ENCODE results near the gene COLEC12. TPM values are rescaled to one million over a fixed set of nuclear protein-coding genes. Genes with fewer than 3 reads are reported as not detected.

COLEC12 gene
- total and polyA plus RNA-seq, 9 donors, result 0.78 to 20.7 (median 5.9) TPM

GRCh38 chr18:346600-346999 is 153.9 kb downstream of the COLEC12 start:
- intact Hi-C loops (cut with DNase I), result no loop called here
- Histone ChIP-seq H3K9me3 (no peaks in the 10 kb centered on the region), H3K4me3 (no peak overlapping the region), H3K27ac (no peak overlapping the region), H3K27me3 (no peaks in the 10 kb centered on the region), H3K36me3 (no peaks in the 10 kb centered on the region), H3K4me1 (ENCODE audit: insufficient read depth) (no peaks in the 10 kb centered on the region)
- TF ChIP-seq, protein P1, sequence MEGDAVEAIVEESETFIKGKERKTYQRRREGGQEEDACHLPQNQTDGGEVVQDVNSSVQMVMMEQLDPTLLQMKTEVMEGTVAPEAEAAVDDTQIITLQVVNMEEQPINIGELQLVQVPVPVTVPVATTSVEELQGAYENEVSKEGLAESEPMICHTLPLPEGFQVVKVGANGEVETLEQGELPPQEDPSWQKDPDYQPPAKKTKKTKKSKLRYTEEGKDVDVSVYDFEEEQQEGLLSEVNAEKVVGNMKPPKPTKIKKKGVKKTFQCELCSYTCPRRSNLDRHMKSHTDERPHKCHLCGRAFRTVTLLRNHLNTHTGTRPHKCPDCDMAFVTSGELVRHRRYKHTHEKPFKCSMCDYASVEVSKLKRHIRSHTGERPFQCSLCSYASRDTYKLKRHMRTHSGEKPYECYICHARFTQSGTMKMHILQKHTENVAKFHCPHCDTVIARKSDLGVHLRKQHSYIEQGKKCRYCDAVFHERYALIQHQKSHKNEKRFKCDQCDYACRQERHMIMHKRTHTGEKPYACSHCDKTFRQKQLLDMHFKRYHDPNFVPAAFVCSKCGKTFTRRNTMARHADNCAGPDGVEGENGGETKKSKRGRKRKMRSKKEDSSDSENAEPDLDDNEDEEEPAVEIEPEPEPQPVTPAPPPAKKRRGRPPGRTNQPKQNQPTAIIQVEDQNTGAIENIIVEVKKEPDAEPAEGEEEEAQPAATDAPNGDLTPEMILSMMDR (IDR thresholded peaks at IDR 0.05), result no peak
- TF ChIP-seq EP300 (IDR thresholded peaks at IDR 0.05) (no peak), POLR2A (IDR thresholded peaks at IDR 0.05) (no peak)
- no peak for DNase-seq
- WGBS, 3 donors, result 83 to 93% (median 92%) methylated on average over 10 of the region's 10 CpGs

- Histone ChIP-seq H3K4me1 (ENCODE audit: insufficient read depth) (peaks cover 2% of the 10 kb centered on the region), H3K9me3 (no peaks in the 10 kb centered on the region), H3K36me3 (no peaks in the 10 kb centered on the region), H3K27ac (no peak overlapping the region), H3K27me3 (no peaks in the 10 kb centered on the region), H3K4me3 (no peak overlapping the region)
- 15 to 17% (median 17%) methylated on average over 3 of the region's 3 CpGs for WGBS, 3 donors
- TF ChIP-seq EP300 (IDR thresholded peaks at IDR 0.05) (no peak), POLR2A (IDR thresholded peaks at IDR 0.05) (no peak)
- TF ChIP-seq, protein P1 (IDR thresholded peaks at IDR 0.05), result no peak
- peak in 1 of 5 donors; percentile 15 for DNase-seq
- intact Hi-C loops (cut with DNase I), result no loop called here
Measured at GRCh38 chr18:341102-341501, 159.4 kb downstream of the COLEC12 start.

DNA sequence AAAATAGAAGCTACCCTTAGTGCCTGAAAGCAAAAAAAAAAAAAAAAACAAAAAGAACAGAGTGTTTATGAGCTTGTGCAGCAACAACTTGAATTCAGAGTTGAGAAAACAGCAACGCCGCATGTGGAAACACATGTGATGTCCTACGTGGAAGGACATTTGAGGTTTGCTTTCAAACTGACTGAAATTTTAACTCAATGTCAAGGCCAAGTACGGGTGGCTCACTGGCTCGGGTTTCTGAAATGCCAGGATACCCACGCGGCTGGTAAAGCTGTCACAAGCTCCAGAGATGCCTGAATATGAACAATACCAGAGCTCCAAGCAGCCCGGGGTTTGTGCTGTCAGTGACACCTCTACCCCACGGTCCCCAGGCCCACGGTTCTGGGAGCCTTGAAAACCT is 160.5 kb downstream of the COLEC12 start:
- WGBS, 3 donors, result 65 to 72% (median 66%) methylated on average over 10 of the region's 10 CpGs
- no peak for DNase-seq
- Histone ChIP-seq H3K9me3 (no peaks in the 10 kb centered on the region), H3K4me1 (ENCODE audit: insufficient read depth) (peaks cover 2% of the 10 kb centered on the region), H3K27me3 (no peaks in the 10 kb centered on the region), H3K36me3 (no peaks in the 10 kb centered on the region), H3K4me3 (no peak overlapping the region), H3K27ac (no peak overlapping the region)
- intact Hi-C loops (cut with DNase I), result no loop called here
- TF ChIP-seq POLR2A (IDR thresholded peaks at IDR 0.05) (no peak), EP300 (IDR thresholded peaks at IDR 0.05) (no peak)
- TF ChIP-seq, protein P1 (IDR thresholded peaks at IDR 0.05), result no peak

DNA sequence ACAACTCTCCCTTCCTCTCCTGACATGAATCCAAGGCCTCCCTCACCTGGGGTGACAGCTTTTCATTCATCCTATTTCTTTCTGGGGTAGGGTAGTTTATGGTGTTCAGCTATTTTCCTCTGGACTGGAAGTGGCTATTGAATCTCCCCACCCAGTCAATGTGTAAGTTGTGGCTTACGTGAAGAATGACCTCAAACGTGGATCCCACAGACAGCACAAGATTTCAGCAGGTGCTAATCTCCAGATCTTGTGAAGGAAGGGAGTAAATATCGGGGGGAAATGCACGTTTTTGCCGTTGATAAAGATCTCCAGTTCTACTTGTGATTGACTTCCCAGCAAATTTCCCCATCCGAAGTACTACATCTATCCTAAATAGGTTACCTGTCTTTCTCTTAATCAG is 161.3 kb downstream of the COLEC12 start:
- H3K36me3 ChIP-seq, result no peaks in the 10 kb centered on the region
- intact Hi-C loops (cut with DNase I), result no loop called here
- no peak overlapping the region for H3K27ac ChIP-seq
- H3K27me3 ChIP-seq, result no peaks in the 10 kb centered on the region
- no peaks in the 10 kb centered on the region for H3K9me3 ChIP-seq
- DNase-seq, result no peak
- WGBS, 3 donors, result 88 to 92% (median 91%) methylated on average over 6 of the region's 6 CpGs
- H3K4me1 ChIP-seq (ENCODE audit: insufficient read depth), result peaks cover 2% of the 10 kb centered on the region
- no peak overlapping the region for H3K4me3 ChIP-seq
- TF ChIP-seq POLR2A (IDR thresholded peaks at IDR 0.05), result no peak
- TF ChIP-seq, protein P1 (IDR thresholded peaks at IDR 0.05), result no peak
- no peak for TF ChIP-seq EP300 (IDR thresholded peaks at IDR 0.05)
